ENCODE data around the gene TMEM263.
"Not testable (repeated sequence)": the region's sequence is repeated elsewhere in the genome, so short reads cannot be mapped to it uniquely, and the experiment has no call there.

TMEM263 gene

GRCh38 chr12:106986135-106986534 is 30.4 kb downstream of the TMEM263 start:
- TF ChIP-seq CTCF (IDR thresholded peaks at IDR 0.05; ENCODE audit: extremely low read depth, insufficient read depth, missing control alignments), result no peak
- in situ Hi-C loops (cut with MboI; ENCODE audit: low pct_unique_long_range_greater_than_20kb, low sequenced_read_pairs, unreplicated experiment), result no loop called here
- no peak for DNase-seq (ENCODE audit: low spot score)

GRCh38 chr12:106986625-106987389 is 31.1 kb downstream of the TMEM263 start, which contains the start of gene MTERF2:
Gene MTERF2, minus strand, starts transcription at chr12:106987146. Its CDS starts 8,432 bp downstream, at chr12:106978714.
- DNase-seq (ENCODE audit: low spot score), result peak; percentile 92
- no peak for TF ChIP-seq CTCF (IDR thresholded peaks at IDR 0.05; ENCODE audit: extremely low read depth, insufficient read depth, missing control alignments)
- in situ Hi-C loops (cut with MboI; ENCODE audit: low pct_unique_long_range_greater_than_20kb, low sequenced_read_pairs, unreplicated experiment), result no loop called here

- in situ Hi-C loops (cut with MboI; ENCODE audit: low pct_unique_long_range_greater_than_20kb, low sequenced_read_pairs, unreplicated experiment), result no loop called here
- no peak for TF ChIP-seq CTCF (IDR thresholded peaks at IDR 0.05; ENCODE audit: extremely low read depth, insufficient read depth, missing control alignments)
- no peak for DNase-seq (ENCODE audit: low spot score)
These were observed 32.1 kb downstream of the TMEM263 start for GRCh38 chr12:106987846-106988245.

GRCh38 chr12:106994579-106995220 is 39.0 kb downstream of the TMEM263 start:
- no peak for DNase-seq (ENCODE audit: low spot score)
- in situ Hi-C loops (cut with MboI; ENCODE audit: low pct_unique_long_range_greater_than_20kb, low sequenced_read_pairs, unreplicated experiment), result no loop called here
- TF ChIP-seq CTCF (IDR thresholded peaks at IDR 0.05; ENCODE audit: extremely low read depth, insufficient read depth, missing control alignments), result no peak

GRCh38 chr12:106996102-106996501 is 40.4 kb downstream of the TMEM263 start:
- in situ Hi-C loops (cut with MboI; ENCODE audit: low pct_unique_long_range_greater_than_20kb, low sequenced_read_pairs, unreplicated experiment); DNase-seq (ENCODE audit: low spot score): not testable (repeated sequence)

- no peak for TF ChIP-seq CTCF (IDR thresholded peaks at IDR 0.05; ENCODE audit: extremely low read depth, insufficient read depth, missing control alignments)
- DNase-seq (ENCODE audit: low spot score), result no peak
- in situ Hi-C loops (cut with MboI; ENCODE audit: low pct_unique_long_range_greater_than_20kb, low sequenced_read_pairs, unreplicated experiment), result no loop called here
These were observed 42.2 kb downstream of the TMEM263 start for GRCh38 chr12:106997916-106998315.

GRCh38 chr12:106999446-106999845 is 43.7 kb downstream of the TMEM263 start:
- no peak for TF ChIP-seq CTCF (IDR thresholded peaks at IDR 0.05; ENCODE audit: extremely low read depth, insufficient read depth, missing control alignments)
- DNase-seq (ENCODE audit: low spot score), result no peak
- in situ Hi-C loops (cut with MboI; ENCODE audit: low pct_unique_long_range_greater_than_20kb, low sequenced_read_pairs, unreplicated experiment), result no loop called here

- in situ Hi-C loops (cut with MboI; ENCODE audit: low pct_unique_long_range_greater_than_20kb, low sequenced_read_pairs, unreplicated experiment); DNase-seq (ENCODE audit: low spot score): not testable (repeated sequence)
These were observed 47.0 kb downstream of the TMEM263 start for GRCh38 chr12:107002665-107003064.

Measured in GM13977 (cell line).